GM19035 (cell line): ENCODE measurements around the gene RAI14.

Experiments
- ATAC-seq: cut with Tn5 transposase; IDR thresholded peaks from one replicate; pipeline ENCODE4 v1.9.1; 2021; ENCODE audit not compliant: unreplicated experiment

The RAI14 gene

DNA sequence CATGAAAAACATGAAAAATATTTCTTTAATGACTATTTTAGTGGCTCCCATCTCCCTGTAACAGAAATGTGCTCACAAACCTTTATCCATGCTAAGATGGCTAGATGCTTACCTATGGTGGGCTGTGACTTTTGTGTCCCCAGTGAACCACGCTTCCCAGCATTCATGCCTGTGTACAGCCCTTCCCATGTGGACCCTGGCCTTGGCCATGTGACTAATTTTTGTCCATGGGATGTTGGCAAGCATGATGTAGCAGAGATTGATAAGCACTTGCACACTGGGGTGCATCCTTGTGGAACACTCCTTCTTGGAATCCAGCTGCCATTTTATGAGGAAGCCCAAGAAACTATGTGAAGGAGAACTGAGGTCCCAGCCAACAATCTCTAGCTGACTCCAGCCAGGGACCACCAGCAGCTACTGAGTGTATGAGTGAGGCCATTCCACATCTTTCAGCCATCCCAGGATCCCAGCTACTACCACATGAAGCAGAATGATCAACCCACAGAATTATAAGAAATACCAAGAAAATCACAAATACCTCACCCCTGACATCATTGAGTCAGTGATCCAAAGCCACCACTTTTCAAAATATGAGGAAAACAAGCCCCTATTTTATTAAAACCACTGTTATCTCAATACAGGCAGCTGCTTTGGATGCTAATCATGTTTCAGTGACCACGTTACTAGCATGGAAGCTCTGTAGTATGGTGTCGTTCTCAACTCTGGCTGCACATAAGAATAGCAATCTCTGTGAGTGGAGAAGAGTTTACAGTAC, 16.1 kb upstream of the RAI14 start:
- no peak for ATAC-seq

DNA sequence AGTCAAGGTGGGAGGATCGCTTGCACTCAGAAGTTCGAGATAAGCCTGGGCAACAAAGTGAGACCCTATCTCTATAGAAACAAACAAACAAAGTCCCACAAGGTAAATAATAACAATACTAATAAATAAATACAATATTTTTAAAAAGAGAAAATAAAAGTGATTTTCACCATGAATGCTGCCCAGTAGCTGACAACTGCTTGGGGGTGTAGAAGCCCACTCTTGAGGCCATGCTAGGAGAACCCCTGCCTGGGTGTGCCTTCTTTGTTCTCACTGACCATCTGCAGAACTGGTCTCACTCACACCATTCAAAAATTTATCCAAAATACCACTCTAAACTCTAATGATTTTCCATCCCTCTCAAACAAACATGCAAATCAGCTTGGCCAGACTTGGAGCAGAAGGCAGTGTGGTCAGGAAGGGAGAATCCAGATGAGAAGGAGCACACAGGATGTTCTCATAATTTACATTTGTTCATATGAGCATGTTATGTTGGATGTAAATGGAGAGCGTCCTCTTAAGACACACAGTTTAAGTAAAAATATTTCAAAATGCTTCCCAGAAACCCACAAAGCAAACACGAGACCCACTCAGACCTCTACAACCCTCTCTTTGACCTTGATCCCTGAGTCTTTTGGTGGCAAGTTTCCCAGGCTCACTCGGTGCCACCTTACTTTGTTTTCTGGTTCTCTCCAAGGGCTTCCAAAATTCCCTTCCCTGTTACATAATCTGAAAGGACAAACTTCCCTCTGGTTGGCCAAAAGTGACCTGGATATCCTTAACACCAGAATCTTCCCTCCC, 7.9 kb upstream of the RAI14 start:
- no peak for ATAC-seq

GRCh38 chr5:34648840-34649158, 7.3 kb upstream of the RAI14 start:
- ATAC-seq: no peak

- ATAC-seq: no peak
Measured at GRCh38 chr5:34651791-34652190, 4.3 kb upstream of the RAI14 start.

DNA sequence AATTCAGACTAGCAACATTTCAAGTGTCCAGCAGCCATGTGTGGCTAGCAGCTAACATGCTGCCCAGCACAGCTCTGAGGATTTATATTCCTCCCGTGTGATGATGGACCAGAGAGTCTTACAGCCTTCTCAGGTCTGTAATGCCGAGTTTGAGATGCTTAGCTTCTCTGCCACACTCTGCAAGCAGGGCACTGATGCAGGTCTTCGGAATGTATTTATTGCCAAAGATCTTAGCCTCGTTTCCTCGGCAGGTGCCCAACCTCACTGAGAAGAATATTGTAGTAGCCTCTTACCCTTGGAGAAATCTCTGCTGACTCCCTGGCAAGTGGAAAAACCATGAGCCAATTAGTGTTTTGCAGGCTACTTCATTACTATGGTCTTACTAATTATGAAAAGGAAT, 3.7 kb upstream of the RAI14 start:
- no peak for ATAC-seq

DNA sequence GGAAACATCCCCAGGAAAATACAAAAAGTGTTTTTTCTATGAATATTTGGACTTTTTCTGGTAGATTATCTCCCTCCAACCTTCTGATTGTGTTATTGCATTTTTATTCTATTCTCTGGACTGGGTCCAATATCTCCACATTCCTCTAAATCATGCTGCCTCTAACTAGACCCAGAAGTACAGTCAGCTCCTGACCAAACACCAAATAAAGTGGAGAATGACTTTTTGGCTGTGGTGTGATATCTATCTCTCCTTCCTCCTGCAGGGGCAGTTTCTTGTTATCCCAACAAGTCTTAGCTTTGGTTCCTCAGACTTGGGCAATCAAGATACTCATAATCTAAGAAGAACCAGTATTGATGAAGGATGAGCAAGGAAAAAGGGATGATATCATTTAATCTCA, 3.2 kb upstream of the RAI14 start:
- ATAC-seq: no peak

GRCh38 chr5:34653708-34654107, 2.4 kb upstream of the RAI14 start:
- ATAC-seq: no peak

DNA sequence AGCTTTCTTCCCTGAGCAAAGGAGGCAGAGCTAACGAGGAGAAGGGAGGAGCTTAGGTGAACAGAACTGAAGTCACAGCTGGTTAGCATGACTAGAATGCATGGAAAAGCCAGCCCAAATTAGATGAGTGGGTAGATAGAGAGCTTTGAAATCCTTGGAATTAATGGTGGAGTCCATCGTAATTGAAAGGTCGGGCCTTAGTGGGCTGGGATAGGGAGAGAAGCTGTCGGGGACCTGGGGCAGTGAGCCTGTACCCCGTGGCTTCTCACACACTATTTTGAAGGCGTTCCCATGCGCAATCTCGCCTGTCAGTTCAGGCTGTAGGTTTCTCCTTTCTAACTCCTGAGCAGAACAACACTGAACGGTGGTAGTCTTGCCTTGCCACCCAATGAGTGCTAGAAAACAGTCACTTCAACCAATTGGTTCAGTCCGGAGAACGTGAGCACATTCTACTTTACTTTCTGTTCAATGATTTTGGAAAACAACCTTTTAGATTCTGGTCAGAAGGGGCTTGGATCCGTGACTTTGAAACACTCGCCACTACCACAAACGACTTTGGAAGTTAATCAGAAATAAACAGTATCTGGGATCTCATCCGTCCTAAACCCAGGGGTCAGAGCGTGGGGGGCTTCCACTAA, 655 bp upstream of the RAI14 start:
- no peak for ATAC-seq

DNA sequence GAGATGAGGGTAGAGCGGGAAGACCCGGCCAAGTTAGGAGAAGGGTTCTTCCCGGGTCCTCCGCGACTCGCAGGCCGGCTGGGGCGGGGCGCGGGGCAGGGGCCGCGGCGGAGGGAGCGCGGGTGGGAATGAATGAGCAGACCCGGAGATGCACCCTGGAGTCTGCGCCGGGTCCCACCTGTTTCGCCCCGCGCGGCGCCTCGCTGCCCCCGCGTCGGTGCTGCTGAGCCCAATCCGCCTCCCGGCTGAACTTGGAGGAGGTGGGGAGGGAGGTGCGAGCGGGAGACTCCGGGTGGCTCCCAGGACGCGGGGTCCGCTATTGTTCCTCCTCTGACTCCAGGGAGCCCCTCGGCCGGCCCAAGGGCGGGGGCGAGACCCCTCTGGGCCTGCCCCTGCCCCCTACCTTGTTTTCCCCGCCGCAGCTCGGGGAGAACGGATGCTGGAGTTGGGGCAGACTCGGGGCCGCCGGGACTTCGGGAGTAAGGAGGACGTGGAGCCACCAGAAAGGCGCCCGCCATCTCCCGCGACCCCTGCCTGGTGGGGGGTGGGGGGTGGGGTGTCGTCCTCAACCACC, 659 bp downstream of the RAI14 start:
- no peak for ATAC-seq

DNA sequence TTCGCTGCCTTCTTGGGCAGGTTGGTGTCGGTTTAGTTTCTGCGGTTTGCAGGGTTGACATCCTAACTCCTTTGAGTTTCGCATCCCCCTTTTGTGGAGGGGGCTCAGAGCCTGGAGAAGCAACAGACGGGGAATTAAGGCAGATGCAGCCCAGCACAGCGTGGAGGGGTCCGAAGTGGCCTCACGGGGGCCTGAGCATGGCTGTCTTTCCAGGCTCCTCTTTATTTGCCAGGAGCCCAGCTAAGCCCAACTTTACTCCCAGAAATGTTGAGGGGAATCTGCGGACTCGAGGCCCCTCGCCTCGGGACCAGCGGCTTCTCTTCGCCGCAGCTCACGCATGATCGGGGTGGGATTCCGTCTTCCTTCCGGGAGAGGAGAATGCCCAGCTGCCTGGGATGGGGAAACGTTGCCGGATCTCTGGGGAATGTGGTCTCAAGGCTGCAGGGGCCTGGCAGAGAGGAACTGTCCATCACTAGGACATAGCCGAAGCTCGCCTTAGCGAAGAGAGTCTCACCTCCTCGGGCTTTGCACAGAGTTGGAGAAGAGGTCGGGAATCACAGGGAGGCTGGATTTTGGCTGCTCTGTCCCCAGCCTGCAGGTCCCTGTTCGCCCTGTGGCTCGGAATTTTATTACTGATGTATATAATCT, 1.3 kb downstream of the RAI14 start:
- ATAC-seq: no peak

DNA sequence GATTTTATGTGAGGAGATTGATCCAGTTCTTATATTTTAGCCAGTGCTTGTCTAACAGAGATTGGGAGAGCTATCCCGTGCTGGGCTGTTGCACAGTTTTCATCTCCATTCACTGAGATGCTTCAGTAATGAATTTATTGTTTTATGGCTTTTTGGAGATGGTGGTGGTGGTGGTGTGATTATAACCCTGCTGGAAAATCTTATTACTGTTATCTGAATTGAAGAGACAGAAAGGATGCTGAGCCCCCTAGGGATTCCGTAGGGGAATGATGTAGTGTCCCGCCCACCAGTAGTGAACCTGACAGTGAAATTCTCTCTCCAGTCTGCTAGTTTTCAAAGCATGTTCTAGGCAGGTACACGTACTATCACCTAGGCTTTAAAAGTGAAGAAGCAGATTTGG, 1.9 kb downstream of the RAI14 start:
- ATAC-seq: no peak

- no peak for ATAC-seq
Measured at GRCh38 chr5:34659168-34659567, 3.0 kb downstream of the RAI14 start.

GRCh38 chr5:34660444-34660843, 4.3 kb downstream of the RAI14 start:
- ATAC-seq: no peak

DNA sequence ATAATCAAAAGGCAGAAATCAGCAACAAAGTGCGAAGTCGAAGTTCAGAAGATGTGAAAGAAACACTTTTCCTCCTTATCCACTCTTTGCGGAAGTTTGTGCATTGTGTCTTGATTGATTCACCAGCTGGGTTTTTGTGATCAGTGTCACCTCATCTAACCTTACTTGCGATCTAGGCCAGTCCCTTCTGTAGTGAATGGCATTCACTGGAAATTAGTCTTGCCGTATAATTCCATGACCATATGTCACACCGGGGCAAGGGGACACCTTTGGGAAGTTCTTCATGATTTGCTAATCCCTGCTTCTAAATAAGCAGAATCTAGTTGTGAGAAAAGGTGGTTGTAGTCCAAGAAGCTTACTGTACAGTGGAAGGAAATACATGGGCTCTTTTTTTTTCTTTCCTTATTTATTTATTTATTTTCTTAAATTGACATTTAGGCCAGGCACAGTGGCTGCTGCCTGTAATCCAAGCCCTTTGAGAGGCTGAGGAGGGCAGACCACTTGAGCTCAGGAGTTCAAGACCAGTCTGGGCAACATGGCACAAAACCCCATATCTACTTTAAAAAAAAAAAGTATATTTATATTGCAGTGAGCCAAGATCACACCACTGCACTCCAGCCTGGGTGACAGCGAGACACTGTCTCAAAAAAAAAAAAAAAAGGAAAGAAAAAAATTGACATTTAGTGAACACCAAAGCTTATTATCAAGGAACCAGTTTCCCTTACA, 7.8 kb downstream of the RAI14 start:
- no peak for ATAC-seq

DNA sequence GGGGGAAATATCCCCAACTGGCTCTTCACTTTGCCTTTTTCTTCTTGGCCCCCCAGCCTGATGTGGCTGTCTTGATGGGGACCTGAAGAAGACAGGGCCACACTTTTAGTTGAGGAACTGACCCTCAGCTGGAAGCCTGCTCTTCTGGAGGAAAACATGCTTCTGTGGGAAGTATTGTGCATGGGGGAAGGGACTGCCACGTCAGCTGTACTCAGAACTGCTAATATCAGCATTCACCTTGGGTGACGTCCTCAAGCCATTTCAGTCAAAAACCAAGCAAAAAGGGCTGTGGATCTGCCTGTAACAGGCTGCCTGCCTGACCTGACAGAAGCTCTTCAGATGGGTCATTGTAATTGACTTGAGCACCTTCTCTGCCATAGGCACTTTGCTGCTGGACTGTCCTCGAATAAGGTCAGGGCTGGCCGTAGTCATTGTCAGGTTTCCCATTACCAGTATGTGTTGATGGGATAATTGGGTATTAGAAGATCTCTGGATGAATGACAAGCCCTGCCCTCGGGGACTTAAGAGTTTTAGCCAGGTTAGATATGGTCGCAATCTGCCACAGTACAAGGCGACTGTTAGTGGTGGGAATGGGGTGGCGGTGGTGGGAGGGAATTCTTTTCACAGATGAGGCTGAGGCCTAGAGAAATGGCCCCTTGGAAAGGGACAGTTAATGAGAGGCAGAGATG, 10.4 kb downstream of the RAI14 start:
- ATAC-seq: no peak

DNA sequence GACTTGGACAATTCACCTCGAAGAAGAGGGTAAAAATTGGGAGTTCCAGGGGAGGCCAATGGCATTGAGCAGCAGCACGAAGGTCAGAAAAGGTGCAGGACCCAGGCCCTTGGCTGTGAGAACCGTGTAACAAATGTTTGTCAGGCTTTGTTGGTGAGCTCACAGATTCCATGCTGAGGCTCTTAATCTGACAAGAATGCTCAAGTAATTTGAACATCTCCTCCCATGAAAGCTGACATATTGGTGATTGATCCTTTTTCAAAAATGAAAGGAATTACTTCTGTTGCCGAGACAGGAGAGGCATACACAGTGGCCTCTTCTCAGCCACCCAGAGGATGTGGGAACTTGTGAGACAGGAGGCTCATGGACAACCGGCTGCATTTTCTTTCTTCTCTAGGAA, 11.6 kb downstream of the RAI14 start:
- no peak for ATAC-seq

GRCh38 chr5:34669931-34670516, 13.9 kb downstream of the RAI14 start:
- no peak for ATAC-seq

GRCh38 chr5:34672196-34672595, 16.1 kb downstream of the RAI14 start:
- no peak for ATAC-seq

DNA sequence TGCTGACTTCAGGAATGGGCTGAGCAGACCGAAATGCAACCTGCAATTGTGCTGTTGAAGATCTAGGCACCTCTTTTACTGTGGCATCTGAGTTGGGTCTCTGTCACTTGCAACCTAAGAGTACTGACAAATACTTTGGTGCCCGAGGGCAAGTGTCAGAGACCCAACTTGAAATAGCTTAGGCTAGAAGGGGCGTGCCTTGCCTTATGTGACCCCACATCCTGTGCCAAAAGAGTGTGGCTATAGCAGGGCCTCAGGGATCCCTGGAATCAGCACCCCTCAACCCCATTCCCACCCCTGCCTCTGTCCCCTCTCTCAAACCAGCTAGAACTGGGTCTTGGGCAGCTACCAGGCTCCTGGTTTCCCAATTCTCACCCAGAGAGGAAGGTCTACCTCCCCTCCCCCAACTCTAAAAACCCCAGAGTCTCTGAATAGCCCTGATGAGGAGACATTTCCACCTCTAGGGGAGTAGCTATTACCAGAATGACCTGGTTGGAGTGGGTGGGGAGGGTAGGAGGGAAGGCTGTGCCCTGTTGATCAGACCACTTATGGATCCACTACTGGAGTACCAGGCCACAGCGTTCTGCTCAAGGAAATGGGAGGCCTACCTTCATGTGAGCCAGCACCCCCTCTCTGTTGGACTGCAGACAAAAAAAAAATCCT, 17.5 kb downstream of the RAI14 start:
- ATAC-seq: no peak
